ENCODE measurements around the gene ROPN1L.

ROPN1L gene

DNA sequence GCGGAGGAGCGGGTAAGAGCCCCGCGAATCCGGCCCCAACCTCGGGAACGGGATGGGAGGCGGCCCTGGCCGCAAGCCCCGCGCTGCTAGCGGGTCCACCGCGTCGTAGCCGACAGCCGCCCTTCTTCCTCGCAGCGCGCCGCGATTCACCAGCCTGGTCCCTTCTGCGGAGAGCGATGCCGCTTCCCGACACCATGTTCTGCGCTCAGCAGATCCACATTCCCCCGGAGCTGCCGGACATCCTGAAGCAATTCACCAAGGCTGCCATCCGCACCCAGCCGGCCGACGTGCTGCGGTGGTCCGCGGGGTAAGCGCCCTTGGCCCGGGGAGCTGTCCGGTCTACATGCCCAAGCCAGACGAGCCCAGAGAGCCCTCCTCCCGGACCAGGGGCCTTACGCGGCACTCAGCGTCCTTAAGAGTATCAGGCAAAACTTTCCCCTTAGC is 335 bp downstream of the ROPN1L start:
- H3K9ac ChIP-seq (ENCODE audit: low read length in 5 of 5): peak overlapping the region in 3 of 5 donors; percentile 71 to 85 (median 82)
- peaks cover 2 to 38% (median 20%) of the 10 kb centered on the region in 5 donors for H3K4me1 ChIP-seq (ENCODE audit: control insufficient read depth in 5 of 5, insufficient read depth in 5 of 5, low read length in 5 of 5)
- H3K27ac ChIP-seq (ENCODE audit: low read depth, low read length): no peak overlapping the region
- no peaks in the 10 kb centered on the region for H3K27me3 ChIP-seq (ENCODE audit: control insufficient read depth in 5 of 5, insufficient read depth in 4 of 5, low read length in 5 of 5)
- H3K4me3 ChIP-seq (ENCODE audit: low read depth in 1 of 5, low read length in 5 of 5): peak overlapping the region; percentile 8 to 84 (median 81)
- H3K36me3 ChIP-seq (ENCODE audit: control insufficient read depth in 5 of 5, insufficient read depth in 5 of 5, low read length in 5 of 5): peaks cover 0 to 12% (median 5%) of the 10 kb centered on the region in 5 donors
- H3K9me3 ChIP-seq (ENCODE audit: control insufficient read depth in 5 of 5, low read length in 5 of 5): no peaks in the 10 kb centered on the region

DNA sequence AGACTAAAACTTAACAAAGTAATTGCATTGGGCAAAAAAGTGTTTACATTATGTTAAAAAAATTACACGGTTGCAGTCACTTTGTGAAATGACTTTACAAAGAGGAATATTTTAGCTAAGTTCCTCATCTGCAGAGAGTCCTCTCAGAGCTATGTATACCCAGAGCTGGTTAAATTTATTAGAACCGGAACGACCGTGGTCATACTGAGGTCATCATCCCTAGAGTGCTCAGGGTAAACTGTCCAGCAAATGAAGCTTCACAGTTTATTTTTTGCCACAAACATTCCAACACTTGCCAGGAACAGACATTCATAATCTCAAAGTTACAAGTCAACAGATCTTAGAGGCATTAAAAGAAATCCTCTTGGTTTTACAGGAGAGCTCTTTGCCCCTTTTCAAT is 897 bp downstream of the ROPN1L start:
- peak overlapping the region in 4 of 5 donors; percentile 80 to 84 (median 82) for H3K4me3 ChIP-seq (ENCODE audit: low read depth in 1 of 5, low read length in 5 of 5)
- H3K36me3 ChIP-seq (ENCODE audit: control insufficient read depth in 5 of 5, insufficient read depth in 5 of 5, low read length in 5 of 5): peaks cover 0 to 12% (median 5%) of the 10 kb centered on the region in 5 donors
- no peaks in the 10 kb centered on the region for H3K9me3 ChIP-seq (ENCODE audit: control insufficient read depth in 5 of 5, low read length in 5 of 5)
- peaks cover 2 to 38% (median 20%) of the 10 kb centered on the region in 5 donors for H3K4me1 ChIP-seq (ENCODE audit: control insufficient read depth in 5 of 5, insufficient read depth in 5 of 5, low read length in 5 of 5)
- H3K9ac ChIP-seq (ENCODE audit: low read length in 5 of 5): peak overlapping the region in 2 of 5 donors; percentile 82 to 85
- no peaks in the 10 kb centered on the region for H3K27me3 ChIP-seq (ENCODE audit: control insufficient read depth in 5 of 5, insufficient read depth in 4 of 5, low read length in 5 of 5)
- H3K27ac ChIP-seq (ENCODE audit: low read depth, low read length): no peak overlapping the region

DNA sequence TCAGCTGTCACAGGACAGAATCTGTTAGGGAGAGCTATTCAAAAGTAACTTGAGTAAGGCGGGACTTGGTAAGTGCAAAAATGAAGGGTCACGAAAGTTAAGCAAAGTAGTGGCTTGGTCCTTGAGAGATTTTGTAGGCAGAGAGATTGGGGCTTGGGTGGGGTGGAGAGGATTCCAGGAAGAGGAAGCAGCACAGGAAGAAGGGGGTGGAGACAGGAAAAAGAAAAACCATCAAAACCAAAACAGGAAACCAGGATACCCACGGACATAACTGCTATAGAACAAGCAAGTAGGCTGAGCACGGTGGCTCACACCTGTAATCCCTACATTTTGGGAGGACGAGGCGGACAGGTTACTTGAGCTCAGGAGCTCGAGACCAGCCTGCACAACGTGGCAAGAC is 3.7 kb downstream of the ROPN1L start:
- Histone ChIP-seq H3K9ac (ENCODE audit: low read length in 5 of 5) (no peak overlapping the region), H3K4me3 (ENCODE audit: low read depth in 1 of 5, low read length in 5 of 5) (peak overlapping the region in 1 of 5 donors; percentile 16), H3K4me1 (ENCODE audit: control insufficient read depth in 5 of 5, insufficient read depth in 5 of 5, low read length in 5 of 5) (peaks cover 2 to 38% (median 20%) of the 10 kb centered on the region in 5 donors), H3K27ac (ENCODE audit: low read depth, low read length) (no peak overlapping the region), H3K9me3 (ENCODE audit: control insufficient read depth in 5 of 5, low read length in 5 of 5) (no peaks in the 10 kb centered on the region), H3K27me3 (ENCODE audit: control insufficient read depth in 5 of 5, insufficient read depth in 4 of 5, low read length in 5 of 5) (no peaks in the 10 kb centered on the region), H3K36me3 (ENCODE audit: control insufficient read depth in 5 of 5, insufficient read depth in 5 of 5, low read length in 5 of 5) (no peaks in the 10 kb centered on the region)

DNA sequence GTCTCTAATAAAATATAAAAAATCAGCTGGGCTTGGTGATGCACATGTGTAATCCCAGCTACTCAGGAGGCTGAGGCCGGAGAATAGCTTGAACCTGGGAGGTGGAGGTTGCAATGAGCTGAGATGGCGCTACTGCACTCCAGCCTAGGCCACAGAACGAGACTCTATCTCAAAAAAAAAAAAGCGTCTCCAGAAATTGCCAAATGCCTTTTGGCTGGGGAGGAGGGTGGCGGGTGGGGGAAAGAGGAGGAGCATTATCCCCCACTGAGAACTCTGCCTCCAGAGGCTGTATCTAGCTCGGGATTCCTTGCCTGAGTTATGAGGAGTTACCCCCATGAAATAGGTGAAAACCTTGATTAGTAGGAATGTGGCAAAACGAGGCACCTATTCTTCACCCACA is 4.8 kb downstream of the ROPN1L start:
- no peaks in the 10 kb centered on the region for H3K36me3 ChIP-seq (ENCODE audit: control insufficient read depth in 5 of 5, insufficient read depth in 5 of 5, low read length in 5 of 5)
- H3K9me3 ChIP-seq (ENCODE audit: control insufficient read depth in 5 of 5, low read length in 5 of 5): no peaks in the 10 kb centered on the region
- H3K4me3 ChIP-seq (ENCODE audit: low read depth in 1 of 5, low read length in 5 of 5): no peak overlapping the region
- H3K27me3 ChIP-seq (ENCODE audit: control insufficient read depth in 5 of 5, insufficient read depth in 4 of 5, low read length in 5 of 5): no peaks in the 10 kb centered on the region
- no peak overlapping the region for H3K27ac ChIP-seq (ENCODE audit: low read depth, low read length)
- H3K4me1 ChIP-seq (ENCODE audit: control insufficient read depth in 5 of 5, insufficient read depth in 5 of 5, low read length in 5 of 5): peaks cover 2 to 28% (median 11%) of the 10 kb centered on the region in 5 donors
- no peak overlapping the region for H3K9ac ChIP-seq (ENCODE audit: low read length in 5 of 5)

DNA sequence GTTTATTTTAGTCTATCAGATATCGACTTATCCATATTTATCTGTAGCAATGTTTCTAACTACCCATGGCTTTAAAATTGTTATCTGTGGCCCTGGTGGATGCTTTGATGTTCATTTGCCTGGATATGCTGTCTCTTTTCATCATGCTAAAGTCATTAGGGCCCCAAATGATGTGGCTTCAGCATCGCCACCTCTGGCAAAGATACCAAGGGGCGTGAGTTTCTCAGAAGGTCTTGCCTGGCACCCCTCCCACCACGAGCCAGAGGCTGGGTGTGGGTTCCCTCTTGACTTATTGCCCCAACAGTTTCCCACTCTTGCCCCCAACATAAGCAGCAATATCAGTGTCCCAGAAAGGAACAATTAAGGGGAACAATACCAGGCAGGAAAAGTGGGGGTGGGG is 5.4 kb downstream of the ROPN1L start:
- no peak overlapping the region for H3K9ac ChIP-seq (ENCODE audit: low read length in 5 of 5)
- H3K4me1 ChIP-seq (ENCODE audit: control insufficient read depth in 5 of 5, insufficient read depth in 5 of 5, low read length in 5 of 5): peaks cover 2 to 22% (median 7%) of the 10 kb centered on the region in 5 donors
- no peak overlapping the region for H3K4me3 ChIP-seq (ENCODE audit: low read depth in 1 of 5, low read length in 5 of 5)
- H3K9me3 ChIP-seq (ENCODE audit: control insufficient read depth in 5 of 5, low read length in 5 of 5): no peaks in the 10 kb centered on the region
- H3K27me3 ChIP-seq (ENCODE audit: control insufficient read depth in 5 of 5, insufficient read depth in 4 of 5, low read length in 5 of 5): no peaks in the 10 kb centered on the region
- no peak overlapping the region for H3K27ac ChIP-seq (ENCODE audit: low read depth, low read length)
- H3K36me3 ChIP-seq (ENCODE audit: control insufficient read depth in 5 of 5, insufficient read depth in 5 of 5, low read length in 5 of 5): no peaks in the 10 kb centered on the region

DNA sequence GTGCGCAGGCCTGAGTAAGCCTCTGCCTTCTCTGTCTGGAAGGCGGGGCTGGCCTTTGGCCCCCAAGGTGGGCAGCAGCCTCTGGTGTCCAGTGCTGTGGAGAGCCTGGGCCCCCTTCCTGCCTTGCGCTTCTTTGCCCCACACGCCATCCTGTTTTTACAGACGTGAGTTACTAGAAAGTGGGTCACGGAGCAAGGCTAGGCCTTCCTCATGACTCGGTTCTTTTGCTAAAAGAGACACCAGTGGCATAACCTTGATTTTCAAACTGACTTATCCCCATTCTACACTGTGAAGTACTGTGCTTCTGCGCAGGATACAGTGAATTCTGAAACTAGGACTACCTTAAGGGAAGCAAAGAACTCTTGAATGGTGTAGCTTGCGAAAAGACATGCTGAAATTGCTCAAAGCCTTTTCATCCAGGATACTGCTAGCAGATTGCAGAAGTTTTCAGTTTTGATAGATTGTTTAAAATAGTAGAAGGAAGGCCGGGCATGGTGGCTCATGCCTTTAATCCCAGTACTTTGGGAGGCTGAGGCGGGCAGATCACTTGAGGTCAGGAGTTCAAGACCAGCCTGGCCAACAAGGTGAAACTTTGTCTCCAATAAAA is 7.2 kb downstream of the ROPN1L start:
- no peaks in the 10 kb centered on the region for H3K36me3 ChIP-seq (ENCODE audit: control insufficient read depth in 5 of 5, insufficient read depth in 5 of 5, low read length in 5 of 5)
- no peaks in the 10 kb centered on the region for H3K9me3 ChIP-seq (ENCODE audit: control insufficient read depth in 5 of 5, low read length in 5 of 5)
- no peak overlapping the region for H3K4me3 ChIP-seq (ENCODE audit: low read depth in 1 of 5, low read length in 5 of 5)
- H3K9ac ChIP-seq (ENCODE audit: low read length in 5 of 5): no peak overlapping the region
- H3K27ac ChIP-seq (ENCODE audit: low read depth, low read length): no peak overlapping the region
- no peaks in the 10 kb centered on the region for H3K27me3 ChIP-seq (ENCODE audit: control insufficient read depth in 5 of 5, insufficient read depth in 4 of 5, low read length in 5 of 5)
- H3K4me1 ChIP-seq (ENCODE audit: control insufficient read depth in 5 of 5, insufficient read depth in 5 of 5, low read length in 5 of 5): peaks cover 0 to 15% (median 4%) of the 10 kb centered on the region in 5 donors

DNA sequence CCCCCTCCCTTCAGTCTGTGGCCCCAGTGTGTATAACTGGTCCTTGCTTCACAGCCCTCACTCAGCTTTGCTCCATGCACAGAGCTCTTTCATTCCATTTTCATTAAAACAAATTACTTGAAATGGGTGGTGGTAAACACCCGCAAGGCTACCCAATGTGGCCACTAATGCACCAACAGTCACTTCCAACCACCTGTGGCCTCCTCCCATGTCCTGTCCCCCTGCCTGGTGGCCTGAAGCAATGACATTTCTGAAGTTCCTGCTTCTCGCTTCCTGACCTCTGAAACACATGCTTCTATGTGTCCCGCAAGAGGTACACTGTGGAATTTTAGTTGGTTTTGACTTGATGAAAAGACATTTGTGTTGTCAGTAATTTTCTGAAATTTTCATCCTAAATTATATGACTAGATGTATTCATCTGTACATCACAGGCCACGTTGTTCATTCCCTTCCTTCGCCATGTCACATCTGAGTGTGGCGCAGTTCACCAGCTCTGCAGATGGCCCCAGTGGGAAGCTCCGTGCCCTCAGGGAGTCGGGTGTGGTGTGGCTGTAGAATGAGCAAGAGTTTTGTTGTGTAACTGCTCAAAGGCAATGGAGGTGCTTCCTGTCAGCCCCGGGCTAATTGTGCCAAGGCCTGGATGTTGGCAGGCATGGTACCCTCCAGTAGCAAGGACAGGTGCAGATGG is 9.6 kb downstream of the ROPN1L start:
- no peaks in the 10 kb centered on the region for H3K9me3 ChIP-seq (ENCODE audit: control insufficient read depth in 5 of 5, low read length in 5 of 5)
- peaks cover 0 to 2% (median 0%) of the 10 kb centered on the region in 5 donors for H3K27me3 ChIP-seq (ENCODE audit: control insufficient read depth in 5 of 5, insufficient read depth in 4 of 5, low read length in 5 of 5)
- peaks cover 0 to 4% (median 3%) of the 10 kb centered on the region in 5 donors for H3K4me1 ChIP-seq (ENCODE audit: control insufficient read depth in 5 of 5, insufficient read depth in 5 of 5, low read length in 5 of 5)
- H3K9ac ChIP-seq (ENCODE audit: low read length in 5 of 5): no peak overlapping the region
- no peaks in the 10 kb centered on the region for H3K36me3 ChIP-seq (ENCODE audit: control insufficient read depth in 5 of 5, insufficient read depth in 5 of 5, low read length in 5 of 5)
- no peak overlapping the region for H3K4me3 ChIP-seq (ENCODE audit: low read depth in 1 of 5, low read length in 5 of 5)
- H3K27ac ChIP-seq (ENCODE audit: low read depth, low read length): no peak overlapping the region

DNA sequence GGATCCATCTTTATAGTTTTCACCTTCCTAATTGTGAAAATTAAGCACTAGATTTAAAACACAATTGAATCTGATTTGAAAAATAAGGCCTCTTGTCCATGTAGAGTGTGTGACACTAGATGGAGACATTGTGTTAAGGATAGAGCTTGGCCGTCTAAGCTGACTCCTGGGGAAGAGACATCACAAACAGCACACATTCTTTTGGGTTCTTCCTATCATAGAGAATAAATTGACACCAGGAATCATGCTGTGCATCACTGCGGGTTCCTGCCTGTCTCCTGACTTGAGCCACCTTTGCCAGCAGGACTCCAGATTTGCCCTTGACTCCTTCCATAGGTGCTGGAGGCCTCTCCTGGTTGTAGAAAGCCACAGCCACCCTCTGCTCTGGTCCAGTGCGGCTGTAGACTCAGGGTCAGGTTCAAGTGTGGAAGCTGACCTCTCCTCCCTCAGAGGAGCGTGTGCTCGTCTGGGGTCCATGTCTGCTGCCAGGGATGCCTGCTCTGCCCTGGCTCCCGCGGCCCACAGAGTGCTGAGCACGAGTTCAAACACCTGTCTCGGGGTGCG is 11.2 kb downstream of the ROPN1L start:
- Histone ChIP-seq H3K36me3 (ENCODE audit: control insufficient read depth in 5 of 5, insufficient read depth in 5 of 5, low read length in 5 of 5) (no peaks in the 10 kb centered on the region), H3K4me3 (ENCODE audit: low read depth in 1 of 5, low read length in 5 of 5) (no peak overlapping the region), H3K4me1 (ENCODE audit: control insufficient read depth in 5 of 5, insufficient read depth in 5 of 5, low read length in 5 of 5) (peaks cover 0 to 19% (median 13%) of the 10 kb centered on the region in 5 donors), H3K27me3 (ENCODE audit: control insufficient read depth in 5 of 5, insufficient read depth in 4 of 5, low read length in 5 of 5) (peaks cover 0 to 8% (median 0%) of the 10 kb centered on the region in 5 donors), H3K27ac (ENCODE audit: low read depth, low read length) (no peak overlapping the region), H3K9me3 (ENCODE audit: control insufficient read depth in 5 of 5, low read length in 5 of 5) (no peaks in the 10 kb centered on the region), H3K9ac (ENCODE audit: low read length in 5 of 5) (no peak overlapping the region)

DNA sequence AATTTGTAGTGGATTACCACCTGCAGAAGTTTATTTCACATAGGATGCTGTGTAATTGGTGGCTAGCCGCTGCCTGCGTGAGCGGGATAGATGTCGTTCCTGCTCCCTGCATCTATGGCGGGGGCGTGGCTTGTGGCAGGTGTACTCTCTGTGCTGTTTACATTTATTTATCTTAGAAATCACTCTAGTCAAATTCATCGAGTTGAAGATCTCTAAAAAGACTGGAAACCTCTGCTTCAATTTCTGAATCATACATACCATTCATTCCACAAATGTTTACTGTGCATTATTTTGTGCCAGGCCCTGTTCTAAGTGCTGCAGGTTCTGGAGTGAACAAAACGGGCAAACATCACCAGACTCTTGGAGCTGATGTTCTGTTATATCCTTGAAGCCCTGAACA is 11.9 kb downstream of the ROPN1L start:
- no peaks in the 10 kb centered on the region for H3K9me3 ChIP-seq (ENCODE audit: control insufficient read depth in 5 of 5, low read length in 5 of 5)
- H3K4me1 ChIP-seq (ENCODE audit: control insufficient read depth in 5 of 5, insufficient read depth in 5 of 5, low read length in 5 of 5): peaks cover 0 to 24% (median 17%) of the 10 kb centered on the region in 5 donors
- no peak overlapping the region for H3K27ac ChIP-seq (ENCODE audit: low read depth, low read length)
- no peak overlapping the region for H3K9ac ChIP-seq (ENCODE audit: low read length in 5 of 5)
- H3K36me3 ChIP-seq (ENCODE audit: control insufficient read depth in 5 of 5, insufficient read depth in 5 of 5, low read length in 5 of 5): no peaks in the 10 kb centered on the region
- peaks cover 0 to 8% (median 0%) of the 10 kb centered on the region in 5 donors for H3K27me3 ChIP-seq (ENCODE audit: control insufficient read depth in 5 of 5, insufficient read depth in 4 of 5, low read length in 5 of 5)
- no peak overlapping the region for H3K4me3 ChIP-seq (ENCODE audit: low read depth in 1 of 5, low read length in 5 of 5)

Data from subcutaneous abdominal adipose tissue (tissue), 5 donors.